Activated CD4-positive, alpha-beta memory T cell treated with anti-CD3 and anti-CD28 coated beads, Interleukin-2, amount 10 ng/mL, durations not matched to agents 7 days and 5 days (primary cell): ENCODE results near the gene PSMB7. TPM values are rescaled to one million over a fixed set of nuclear protein-coding genes. Genes with fewer than 3 reads are reported as not detected.

Source experiments
- CTCF ChIA-PET: fragments of 350-600 bp; sonication (Branson Sonifier 250); formaldehyde crosslinking; loops from one replicate; lab custom pipeline; 2021; ENCODE audit warnings: antibody characterized with exemption, inconsistent platforms; lab: Charles Lee
- POLR2A ChIA-PET: fragments of 350-600 bp; sonication (Branson Sonifier 250); formaldehyde crosslinking; loops from one replicate; lab custom pipeline; 2021; ENCODE audit warnings: antibody characterized with exemption; lab: Charles Lee
- DNase-seq: peaks from one replicate; pipeline ENCODE4 v3.0.0-alpha.2; 2020
- H3K27ac Mint-ChIP-seq: one replicate; pipeline ENCODE4 v1.8.0; 2021; ENCODE audit warnings: mild to moderate bottlenecking, mixed read lengths
- H3K27me3 Mint-ChIP-seq: one replicate; pipeline ENCODE4 v1.8.0; 2021; ENCODE audit warnings: mixed read lengths
- H3K36me3 Mint-ChIP-seq: one replicate; pipeline ENCODE4 v1.8.0; 2021; ENCODE audit warnings: low read depth, mixed read lengths
- H3K4me1 Mint-ChIP-seq: one replicate; pipeline ENCODE4 v1.8.0; 2021; ENCODE audit warnings: mixed read lengths
- H3K4me3 Mint-ChIP-seq: one replicate; pipeline ENCODE4 v1.8.0; 2021; ENCODE audit warnings: mild to moderate bottlenecking, mixed read lengths
- H3K9me3 Mint-ChIP-seq: one replicate; pipeline ENCODE4 v1.8.0; 2021; ENCODE audit warnings: mixed read lengths
- total RNA-seq, 2 experiments: library from RNA; stranded (reverse); gene quantifications; one replicate each; pipeline ENCODE4 v1.2.3, GENCODE V29; 2021

Gene PSMB7
- total RNA-seq, 2 experiments from 2014 or later, result 113 to 120 TPM

- Mint-ChIP-seq H3K27me3 (no peaks in the 10 kb centered on the region), H3K36me3 (peaks cover 21% of the 10 kb centered on the region), H3K4me3 (no peak overlapping the region), H3K4me1 (peaks cover 15% of the 10 kb centered on the region), H3K27ac (no peak overlapping the region), H3K9me3 (no peaks in the 10 kb centered on the region)
- CTCF ChIA-PET, result no interaction called here
- no peak for DNase-seq
- POLR2A ChIA-PET, result no interaction called here
These were observed 33.9 kb downstream of the PSMB7 start for GRCh38 chr9:124381170-124381945.

GRCh38 chr9:124377551-124378406 is 37.5 kb downstream of the PSMB7 start:
- Mint-ChIP-seq H3K4me3 (no peak overlapping the region), H3K9me3 (no peaks in the 10 kb centered on the region), H3K36me3 (peaks cover 16% of the 10 kb centered on the region), H3K27ac (no peak overlapping the region), H3K27me3 (no peaks in the 10 kb centered on the region), H3K4me1 (peaks cover 10% of the 10 kb centered on the region)
- POLR2A ChIA-PET, result no interaction called here
- CTCF ChIA-PET, result no interaction called here
- DNase-seq, result no peak

DNA sequence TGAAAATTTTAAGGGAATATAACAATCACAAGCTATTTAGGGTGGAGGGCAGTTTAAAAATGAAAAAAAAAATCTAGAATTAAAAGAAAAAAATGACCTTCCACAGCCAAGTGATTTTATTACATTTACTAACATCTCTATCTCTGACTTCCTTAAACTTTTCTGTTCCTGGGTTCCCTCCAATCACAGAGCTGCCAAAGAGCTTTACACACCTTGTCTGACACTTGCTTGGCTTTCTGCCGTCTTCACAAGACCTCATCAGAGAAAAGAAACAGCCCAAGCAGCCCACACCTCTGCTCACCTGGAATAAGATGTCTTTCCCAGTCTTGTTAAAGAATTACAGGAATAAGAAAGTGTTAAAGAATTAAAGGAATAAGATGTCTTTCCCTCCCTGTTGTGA is 38.9 kb downstream of the PSMB7 start:
- H3K4me3 Mint-ChIP-seq, result no peak overlapping the region
- no peak for DNase-seq
- ChIA-PET CTCF (interaction anchor here (1.4 kb wide), 1 partner anchor 43 kb away, joined by 4 read pairs; no protein-coding TSS in a partner anchor), POLR2A (no interaction called here)
- H3K27ac Mint-ChIP-seq, result no peak overlapping the region
- no peaks in the 10 kb centered on the region for H3K9me3 Mint-ChIP-seq
- H3K4me1 Mint-ChIP-seq, result peaks cover 5% of the 10 kb centered on the region
- H3K27me3 Mint-ChIP-seq, result no peaks in the 10 kb centered on the region
- peaks cover 16% of the 10 kb centered on the region for H3K36me3 Mint-ChIP-seq

DNA sequence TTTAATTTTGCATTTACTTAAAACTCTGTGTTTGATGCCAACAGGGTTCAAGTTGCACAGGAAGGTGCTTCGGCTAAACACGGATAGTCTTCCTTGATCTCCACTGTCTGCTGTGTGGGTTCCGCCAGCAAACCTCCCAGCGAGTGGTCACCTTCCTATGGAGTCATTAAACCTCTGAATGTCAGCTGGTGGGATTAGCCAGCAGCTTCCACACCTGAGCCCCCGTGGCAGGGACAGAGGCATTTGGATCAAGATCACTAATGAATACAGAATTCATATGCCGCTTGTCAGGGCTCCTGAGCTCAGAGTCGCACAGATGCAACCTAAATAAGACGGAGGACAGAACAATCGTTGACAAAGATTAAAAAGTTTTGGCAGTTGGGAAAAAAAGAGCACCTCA is 39.5 kb downstream of the PSMB7 start:
- peaks cover 16% of the 10 kb centered on the region for H3K36me3 Mint-ChIP-seq
- ChIA-PET CTCF (interaction anchor here (1.4 kb wide), 1 partner anchor 44 kb away, joined by 4 read pairs; no protein-coding TSS in a partner anchor), POLR2A (interaction anchor here (0.7 to 1.4 kb wide), 2 partner anchors 20 to 1051 kb away, joined by 3 read pairs; no protein-coding TSS in a partner anchor)
- no peak for DNase-seq
- H3K4me3 Mint-ChIP-seq, result no peak overlapping the region
- no peaks in the 10 kb centered on the region for H3K27me3 Mint-ChIP-seq
- no peaks in the 10 kb centered on the region for H3K9me3 Mint-ChIP-seq
- no peak overlapping the region for H3K27ac Mint-ChIP-seq
- peaks cover 3% of the 10 kb centered on the region for H3K4me1 Mint-ChIP-seq

GRCh38 chr9:124373851-124374250 is 41.4 kb downstream of the PSMB7 start:
- no peak overlapping the region for H3K4me3 Mint-ChIP-seq
- DNase-seq, result no peak
- POLR2A ChIA-PET, result no interaction called here
- H3K27ac Mint-ChIP-seq, result no peak overlapping the region
- H3K4me1 Mint-ChIP-seq, result no peaks in the 10 kb centered on the region
- CTCF ChIA-PET, result interaction anchor here (1.4 to 1.5 kb wide), 2 partner anchors 21 to 247 kb away, joined by 3 to 4 read pairs; no protein-coding TSS in a partner anchor
- H3K36me3 Mint-ChIP-seq, result peaks cover 9% of the 10 kb centered on the region
- H3K9me3 Mint-ChIP-seq, result no peaks in the 10 kb centered on the region
- no peaks in the 10 kb centered on the region for H3K27me3 Mint-ChIP-seq

- POLR2A ChIA-PET, result no interaction called here
- Mint-ChIP-seq H3K36me3 (peaks cover 9% of the 10 kb centered on the region), H3K9me3 (no peaks in the 10 kb centered on the region), H3K4me1 (no peaks in the 10 kb centered on the region), H3K4me3 (no peak overlapping the region), H3K27ac (no peak overlapping the region), H3K27me3 (no peaks in the 10 kb centered on the region)
- CTCF ChIA-PET, result interaction anchor here (1.5 kb wide), 1 partner anchor 21 kb away, joined by 3 read pairs; no protein-coding TSS in a partner anchor
- DNase-seq, result no peak
These were observed 41.9 kb downstream of the PSMB7 start for GRCh38 chr9:124373386-124373785.

DNA sequence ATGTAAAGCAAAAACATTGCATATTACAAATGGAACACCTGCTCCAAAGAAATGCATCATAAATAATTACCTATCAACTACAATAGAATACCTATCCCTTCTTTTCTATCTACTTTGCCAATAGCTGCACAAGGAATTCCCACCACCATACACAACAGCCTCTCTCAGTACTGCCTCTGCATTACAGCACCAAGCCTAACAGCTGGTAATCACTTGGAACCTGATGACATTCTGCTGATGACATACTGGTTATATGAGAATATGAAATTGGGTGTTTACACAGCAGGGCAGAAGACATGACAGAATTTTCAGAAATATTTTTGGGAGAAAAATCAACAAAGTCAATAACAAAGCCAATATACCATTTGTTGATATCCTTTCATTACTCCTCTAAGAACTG is 43.2 kb downstream of the PSMB7 start:
- Mint-ChIP-seq H3K4me1 (no peaks in the 10 kb centered on the region), H3K4me3 (no peak overlapping the region), H3K9me3 (no peaks in the 10 kb centered on the region), H3K36me3 (peaks cover 6% of the 10 kb centered on the region), H3K27me3 (no peaks in the 10 kb centered on the region), H3K27ac (no peak overlapping the region)
- ChIA-PET POLR2A (no interaction called here), CTCF (no interaction called here)
- no peak for DNase-seq

GRCh38 chr9:124370896-124371582 is 44.2 kb downstream of the PSMB7 start:
- DNase-seq, result no peak
- ChIA-PET POLR2A (no interaction called here), CTCF (no interaction called here)
- Mint-ChIP-seq H3K27ac (no peak overlapping the region), H3K4me1 (peaks cover 3% of the 10 kb centered on the region), H3K36me3 (peaks cover 6% of the 10 kb centered on the region), H3K27me3 (no peaks in the 10 kb centered on the region), H3K9me3 (no peaks in the 10 kb centered on the region), H3K4me3 (no peak overlapping the region)

GRCh38 chr9:124369231-124369797 is 45.9 kb downstream of the PSMB7 start:
- POLR2A ChIA-PET, result no interaction called here
- Mint-ChIP-seq H3K4me1 (peaks cover 9% of the 10 kb centered on the region), H3K9me3 (no peaks in the 10 kb centered on the region), H3K4me3 (no peak overlapping the region), H3K36me3 (peaks cover 4% of the 10 kb centered on the region), H3K27ac (no peak overlapping the region), H3K27me3 (no peaks in the 10 kb centered on the region)
- no peak for DNase-seq
- CTCF ChIA-PET, result no interaction called here

DNA sequence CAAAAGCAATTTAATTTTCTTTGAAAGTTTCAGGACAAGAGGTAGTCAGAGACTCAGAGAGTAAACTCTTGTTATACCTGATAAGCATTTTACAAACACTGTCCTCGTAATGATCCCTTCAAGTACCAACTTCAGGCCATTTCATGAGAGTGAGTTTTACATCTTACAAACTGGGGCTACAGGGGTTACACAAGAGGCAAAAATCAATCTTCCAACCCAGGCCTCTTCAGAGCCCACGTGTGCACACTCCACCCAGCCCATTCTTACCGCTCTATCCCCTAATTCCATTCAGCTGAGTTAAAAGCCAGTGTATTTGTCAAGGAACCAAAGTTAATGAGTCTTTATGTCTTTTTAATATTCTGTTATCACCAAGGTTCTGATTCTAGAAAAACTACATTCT is 46.5 kb downstream of the PSMB7 start:
- H3K36me3 Mint-ChIP-seq, result peaks cover 4% of the 10 kb centered on the region
- DNase-seq, result no peak
- no peaks in the 10 kb centered on the region for H3K27me3 Mint-ChIP-seq
- no peaks in the 10 kb centered on the region for H3K9me3 Mint-ChIP-seq
- no peak overlapping the region for H3K27ac Mint-ChIP-seq
- H3K4me3 Mint-ChIP-seq, result no peak overlapping the region
- CTCF ChIA-PET, result no interaction called here
- H3K4me1 Mint-ChIP-seq, result peaks cover 9% of the 10 kb centered on the region
- POLR2A ChIA-PET, result no interaction called here

- H3K4me1 Mint-ChIP-seq, result peaks cover 9% of the 10 kb centered on the region
- H3K4me3 Mint-ChIP-seq, result no peak overlapping the region
- peaks cover 7% of the 10 kb centered on the region for H3K36me3 Mint-ChIP-seq
- H3K9me3 Mint-ChIP-seq, result no peaks in the 10 kb centered on the region
- no peaks in the 10 kb centered on the region for H3K27me3 Mint-ChIP-seq
- ChIA-PET POLR2A (no interaction called here), CTCF (no interaction called here)
- no peak for DNase-seq
- no peak overlapping the region for H3K27ac Mint-ChIP-seq
These were observed 48.6 kb downstream of the PSMB7 start for GRCh38 chr9:124366476-124367220.

DNA sequence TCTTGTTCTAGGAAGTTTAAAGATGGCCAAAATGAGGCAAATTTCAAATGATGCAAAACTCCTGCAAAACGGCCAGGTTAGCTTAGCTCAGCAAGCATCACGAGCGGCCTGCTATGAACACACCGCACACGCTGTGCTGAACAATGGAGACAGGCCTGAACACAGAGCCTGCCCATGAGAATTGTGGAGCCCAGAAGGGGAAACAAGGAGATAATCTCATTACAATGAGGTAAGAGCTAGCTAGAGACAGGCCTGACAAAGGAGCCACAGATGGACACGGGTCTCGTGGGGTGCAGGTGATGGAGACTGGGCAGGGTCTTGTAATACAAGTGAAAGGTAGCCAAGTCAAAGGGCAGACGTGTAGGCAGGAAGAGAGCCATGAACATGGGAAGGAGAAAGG is 50.2 kb downstream of the PSMB7 start:
- Mint-ChIP-seq H3K27me3 (no peaks in the 10 kb centered on the region), H3K9me3 (no peaks in the 10 kb centered on the region), H3K36me3 (peaks cover 7% of the 10 kb centered on the region), H3K27ac (no peak overlapping the region), H3K4me3 (no peak overlapping the region), H3K4me1 (peaks cover 9% of the 10 kb centered on the region)
- DNase-seq, result no peak
- ChIA-PET POLR2A (no interaction called here), CTCF (no interaction called here)
